PC-3 (cell line): Measurements from ENCODE around the gene PURA. TPM values are rescaled to one million over a fixed set of nuclear protein-coding genes. Genes with fewer than 3 reads are reported as not detected.

Experiments
- ATAC-seq: fragments of 200-7000 bp; cut with Tn5 transposase; 2 replicates; pipeline ENCODE4 v1.9.1; 2020; ENCODE audit warnings: mild to moderate bottlenecking, moderate library complexity
- Bru-seq: library from RNA; stranded (reverse); fragments of 400-500 nt; gene quantifications from one replicate; lab custom pipeline; 2021; lab: Mats Ljungman, UMichigan
- BruChase-seq, 2 experiments: library from RNA; stranded (reverse); fragments of 400-500 nt; gene quantifications; one replicate each; lab custom pipeline; 2021; lab: Mats Ljungman, UMichigan
- BruUV-seq: library from RNA; stranded (reverse); fragments of 400-500 nt; replicated peaks from 2 replicates; lab custom pipeline; 2021; lab: Mats Ljungman, UMichigan
- CTCF ChIA-PET: fragments of 300-600 bp; sonication (Branson Sonifier 250); formaldehyde crosslinking; loops from one replicate; lab custom pipeline; 2022; ENCODE audit warnings: antibody characterized with exemption; lab: Charles Lee
- POLR2A ChIA-PET: fragments of 300-600 bp; sonication (Branson Sonifier 250); formaldehyde crosslinking; loops from one replicate; lab custom pipeline; 2022; ENCODE audit warnings: antibody characterized with exemption; ENCODE audit not compliant: unreplicated experiment; lab: Charles Lee
- DNase-seq: peaks from one replicate; pipeline ENCODE4 v3.0.0-alpha.2; 2015
- H2AFZ ChIP-seq: fragments of 300-600 bp; sonication (generic); 2 replicates; pipeline ENCODE4 v1.6.0; 2016; ENCODE audit warnings: antibody characterized with exemption, low read length
- H3F3A ChIP-seq: fragments of 300-600 bp; sonication (generic); one replicate; pipeline ENCODE4 v1.6.0; 2017; ENCODE audit warnings: antibody characterized with exemption, low read length, control low read depth, mild to moderate bottlenecking; ENCODE audit not compliant: unreplicated experiment
- H3K27ac ChIP-seq: fragments of 300-600 bp; sonication (generic); 2 replicates; pipeline ENCODE4 v1.5.1; 2016; ENCODE audit warnings: mild to moderate bottlenecking, low read length
- H3K27me3 ChIP-seq: fragments of 300-600 bp; sonication (generic); 2 replicates; pipeline ENCODE4 v1.6.1; 2016; ENCODE audit warnings: low read length, mixed read lengths
- H3K36me3 ChIP-seq: fragments of 300-600 bp; sonication (generic); 2 replicates; pipeline ENCODE4 v1.6.1; 2016; ENCODE audit warnings: low read depth, mixed run types, low read length, mixed read lengths
- H3K4me1 ChIP-seq: fragments of 300-600 bp; sonication (generic); 2 replicates; pipeline ENCODE4 v1.5.1; 2016; ENCODE audit warnings: low read length; ENCODE audit not compliant: insufficient read depth
- H3K4me2 ChIP-seq: fragments of 300-600 bp; sonication (generic); 2 replicates; pipeline ENCODE4 v1.6.0; 2016; ENCODE audit warnings: low read length
- H3K4me3 ChIP-seq: fragments of 300-600 bp; sonication (generic); 2 replicates; pipeline ENCODE4 v1.5.1; 2016; ENCODE audit warnings: mild to moderate bottlenecking, low read length, mixed read lengths
- H3K79me2 ChIP-seq: fragments of 300-600 bp; sonication (generic); 2 replicates; pipeline ENCODE4 v1.6.1; 2017; ENCODE audit warnings: low read length, mixed read lengths
- H3K9ac ChIP-seq: fragments of 300-600 bp; sonication (generic); 2 replicates; pipeline ENCODE4 v1.6.0; 2016; ENCODE audit warnings: mild to moderate bottlenecking, low read length
- H3K9me2 ChIP-seq: fragments of 300-600 bp; sonication (generic); replicated peaks from 2 replicates; pipeline ENCODE4 v1.6.1; 2016; ENCODE audit warnings: mixed run types, low read length, mixed read lengths
- H3K9me3 ChIP-seq: fragments of 300-600 bp; sonication (generic); 2 replicates; pipeline ENCODE4 v1.6.1; 2016; ENCODE audit warnings: low read length, mixed read lengths
- H4K20me1 ChIP-seq: fragments of 300-600 bp; sonication (generic); 2 replicates; pipeline ENCODE4 v1.6.1; 2016; ENCODE audit warnings: low read length, mixed read lengths
- CTCF ChIP-seq: fragments of 300-600 bp; sonication (generic); conservative IDR thresholded peaks from 2 replicates; pipeline ENCODE4 v1.5.1; 2017; ENCODE audit warnings: antibody characterized with exemption, low read depth, mild to moderate bottlenecking, low read length
- EZH2 ChIP-seq: fragments of 300-600 bp; sonication (generic); IDR thresholded peaks from one replicate; pipeline ENCODE4 v1.6.1; 2017; ENCODE audit warnings: antibody characterized with exemption, mild to moderate bottlenecking, low read length; ENCODE audit not compliant: unreplicated experiment
- EZH2phosphoT487 ChIP-seq: fragments of 300-600 bp; sonication (generic); IDR thresholded peaks from 2 replicates; pipeline ENCODE4 v1.6.1; 2018; ENCODE audit warnings: mild to moderate bottlenecking, antibody characterized with exemption, low read length, borderline replicate concordance
- intact Hi-C: fragments of 100-400 bp; cut with micrococcal nuclease; formaldehyde crosslinking; loops from 2 replicates; pipeline ENCODE4 v1.9.0; 2023
- long read RNA-seq: library from polyadenylated mRNA; unstranded; transcript quantifications from one replicate; pipeline ENCODE4 v2.0.0, GENCODE V29; 2021; ENCODE audit not compliant: unreplicated experiment
- total RNA-seq: library from RNA; depleted of rRNA; stranded (reverse); fragments of >200 nt; gene quantifications from 2 replicates; pipeline ENCODE4 v1.2.3, GENCODE V29; 2014; rRNA removed

Gene PURA
- 7.3 and 8.5 TPM in 2 replicates for total RNA-seq
- Bru-seq, nascent RNA, result percentile 86 among the genes with signal in this experiment
- BruChase-seq, experiment 1, labeled RNA remaining after a 6-hour chase, result percentile 96 among the genes with signal in this experiment
- percentile 97 among the genes with signal in this experiment for BruChase-seq, experiment 2, labeled RNA remaining after a 2-hour chase
- long read RNA-seq, full-length matches to known transcripts, result 63 of 90 reads
- long read RNA-seq, partial matches to known transcripts, result 0 of 90 reads
- long read RNA-seq, other reads (novel, unspliced or antisense), result 27 of 90 reads

GRCh38 chr5:140113699-140114263 is at the start of gene PURA:
TSS of gene PURA (plus strand) at chr5:140114109. CDS start at chr5:140114182, 73 bp downstream.
- H2AFZ ChIP-seq, result peak within 1 kb of the TSS; percentile 80
- H3K4me2 ChIP-seq, result peak within 1 kb of the TSS; percentile 99
- DNase-seq (peak; percentile 94), ATAC-seq (peak; percentile 87)
- BruUV-seq, result no TSS peak
- no peaks in the 10 kb centered on the region for H3F3A ChIP-seq
- peak within 1 kb of the TSS; percentile 91 for H3K4me3 ChIP-seq
- CTCF ChIA-PET, result interaction anchor here (0.6 to 1.2 kb wide), 2 partner anchors 18 to 39 kb away, joined by 3 to 4 read pairs; no protein-coding TSS in a partner anchor
- H3K27ac ChIP-seq, result peak within 1 kb of the TSS; percentile 52
- H3K4me1 ChIP-seq, result peaks cover 41% of the 10 kb centered on the region
- peaks cover 17% of the 10 kb centered on the region for H4K20me1 ChIP-seq
- TF ChIP-seq EZH2 (no peak), CTCF (no peak), EZH2phosphoT487 (no peak)
- POLR2A ChIA-PET, result no interaction called here
- H3K9ac ChIP-seq, result peak within 1 kb of the TSS; percentile 81
- no peaks in the 10 kb centered on the region for H3K27me3 ChIP-seq
- intact Hi-C loops, result no loop called here
- H3K9me2 ChIP-seq, result no peaks in the 10 kb centered on the region
- peaks cover 94% of the 10 kb centered on the region for H3K79me2 ChIP-seq
- H3K9me3 ChIP-seq, result no peaks in the 10 kb centered on the region
- H3K36me3 ChIP-seq, result no peaks in the 10 kb centered on the region

- Histone ChIP-seq H2AFZ (no peak overlapping the region), H3K9me2 (no peaks in the 10 kb centered on the region), H3K9ac (no peak overlapping the region), H3K79me2 (no peaks in the 10 kb centered on the region), H3K27ac (no peak overlapping the region), H3K36me3 (no peaks in the 10 kb centered on the region), H4K20me1 (no peaks in the 10 kb centered on the region), H3K4me2 (no peak overlapping the region), H3F3A (no peaks in the 10 kb centered on the region), H3K4me1 (no peaks in the 10 kb centered on the region), H3K4me3 (no peak overlapping the region), H3K27me3 (peaks cover 10% of the 10 kb centered on the region; the same call in 1 of the 2 replicates), H3K9me3 (no peaks in the 10 kb centered on the region)
- DNase-seq (no peak), ATAC-seq (no peak)
- ChIA-PET POLR2A (interaction anchor here (0.5 kb wide), 1 partner anchor 51 kb away, joined by 3 read pairs; no protein-coding TSS in a partner anchor), CTCF (interaction anchor here (0.8 to 1.0 kb wide), 2 partner anchors 82 to 96 kb away, joined by 3 read pairs; no protein-coding TSS in a partner anchor)
- TF ChIP-seq EZH2phosphoT487, result no peak
- intact Hi-C loops, result no loop called here
- BruUV-seq, result no TSS peak
Measured at GRCh38 chr5:140072812-140073211, 41.1 kb upstream of the PURA start.

GRCh38 chr5:140073296-140073695 is 40.6 kb upstream of the PURA start:
- DNase-seq, result peak; percentile 45
- no peak for ATAC-seq
- peak overlapping the region; percentile 54 for H2AFZ ChIP-seq
- no peak overlapping the region for H3K4me3 ChIP-seq
- no peak overlapping the region for H3K27ac ChIP-seq
- CTCF ChIA-PET, result interaction anchor here (1.0 kb wide), 1 partner anchor 81 kb away, joined by 3 read pairs; no protein-coding TSS in a partner anchor
- H3K9me2 ChIP-seq, result no peaks in the 10 kb centered on the region
- peaks cover 5% of the 10 kb centered on the region; the same call in 1 of the 2 replicates for H3K27me3 ChIP-seq
- peak; percentile 73 for TF ChIP-seq CTCF
- no peak for TF ChIP-seq EZH2
- no peaks in the 10 kb centered on the region for H3K36me3 ChIP-seq
- H3K4me2 ChIP-seq, result no peak overlapping the region
- H3F3A ChIP-seq, result no peaks in the 10 kb centered on the region
- H3K9ac ChIP-seq, result no peak overlapping the region
- H4K20me1 ChIP-seq, result no peaks in the 10 kb centered on the region
- intact Hi-C loops, result no loop called here
- POLR2A ChIA-PET, result interaction anchor here (0.5 kb wide), 1 partner anchor 51 kb away, joined by 3 read pairs; no protein-coding TSS in a partner anchor
- H3K79me2 ChIP-seq, result no peaks in the 10 kb centered on the region
- BruUV-seq, result no TSS peak
- H3K9me3 ChIP-seq, result no peaks in the 10 kb centered on the region
- H3K4me1 ChIP-seq, result no peaks in the 10 kb centered on the region
